HepG2 (cell line): ENCODE results near the gene ZMYND8. TPM values are rescaled to one million over a fixed set of nuclear protein-coding genes. Genes with fewer than 3 reads are reported as not detected.

ENCODE experiments used
- ATF7-NPFF ChIP-seq: sonication (generic); formaldehyde crosslinking; IDR thresholded peaks from 2 replicates; pipeline ENCODE4 v1.8.1; 2023; ENCODE audit warnings: mild to moderate bottlenecking, low read depth, missing genetic modification reagents, moderate library complexity
- HNRNPLL ChIP-seq: fragments of 200-400 bp; formaldehyde crosslinking; IDR thresholded peaks from 2 replicates; pipeline ENCODE4 v1.6.1; 2017; ENCODE audit warnings: mild to moderate bottlenecking, low read depth, low read length; ENCODE audit not compliant: poor library complexity, severe bottlenecking
- HOXA7 ChIP-seq: sonication (generic); formaldehyde crosslinking; IDR thresholded peaks from 2 replicates; pipeline ENCODE4 v1.8.1; 2022; ENCODE audit warnings: mild to moderate bottlenecking, missing genetic modification reagents, moderate library complexity
- HOXD1 ChIP-seq: sonication (generic); formaldehyde crosslinking; IDR thresholded peaks from 2 replicates; pipeline ENCODE4 v1.5.0; 2020; ENCODE audit warnings: missing genetic modification reagents
- MEIS1 ChIP-seq: sonication (generic); formaldehyde crosslinking; IDR thresholded peaks from 2 replicates; pipeline ENCODE4 v1.9.0; 2021; ENCODE audit warnings: mild to moderate bottlenecking, missing genetic modification reagents, moderate library complexity, borderline replicate concordance
- ONECUT2 ChIP-seq: sonication (generic); formaldehyde crosslinking; IDR thresholded peaks from 2 replicates; pipeline ENCODE4 v1.4.0; 2020; ENCODE audit warnings: missing genetic modification reagents
- PPARG ChIP-seq: conservative IDR thresholded peaks from 2 replicates; pipeline ENCODE4 v1.6.1; 2016; ENCODE audit warnings: missing biosample characterization, missing genetic modification reagents
- RAD21 ChIP-seq: fragments of 450-650 bp; formaldehyde crosslinking; IDR thresholded peaks from 2 replicates; pipeline ENCODE4 v1.5.0; 2020; ENCODE audit warnings: mild to moderate bottlenecking
- SIX4 ChIP-seq: sonication (generic); formaldehyde crosslinking; IDR thresholded peaks from 2 replicates; pipeline ENCODE4 v1.4.0; 2020; ENCODE audit warnings: missing genetic modification reagents
- SMAD9 ChIP-seq: sonication (generic); formaldehyde crosslinking; IDR thresholded peaks from 2 replicates; pipeline ENCODE4 v1.5.1; 2020; ENCODE audit warnings: mild to moderate bottlenecking, missing genetic modification reagents
- SRSF9 ChIP-seq: fragments of 200-400 bp; formaldehyde crosslinking; IDR thresholded peaks from 2 replicates; pipeline ENCODE4 v1.6.1; 2018; ENCODE audit warnings: borderline replicate concordance, mild to moderate bottlenecking, low read depth, low read length; ENCODE audit not compliant: insufficient read depth, poor library complexity, severe bottlenecking
- XBP1 ChIP-seq: sonication (generic); formaldehyde crosslinking; IDR thresholded peaks from 2 replicates; pipeline ENCODE4 v1.5.0; 2020; ENCODE audit warnings: missing genetic modification reagents
- ZNF263 ChIP-seq: sonication (generic); formaldehyde crosslinking; IDR thresholded peaks from 2 replicates; pipeline ENCODE4 v1.4.0; 2020; ENCODE audit warnings: missing genetic modification reagents
- ZNF3 ChIP-seq: IDR thresholded peaks from 2 replicates; pipeline ENCODE4 v1.7.0; 2017; ENCODE audit warnings: inconsistent platforms
- ZNF446 ChIP-seq: sonication (generic); formaldehyde crosslinking; IDR thresholded peaks from 2 replicates; pipeline ENCODE4 v1.5.0; 2020; ENCODE audit warnings: mild to moderate bottlenecking, missing genetic modification reagents
- ZNF792 ChIP-seq: IDR thresholded peaks from 2 replicates; pipeline ENCODE4 v1.6.1; 2016
- ZSCAN29 ChIP-seq: sonication (generic); formaldehyde crosslinking; conservative IDR thresholded peaks from 2 replicates; pipeline ENCODE4 v1.4.0; 2020; ENCODE audit warnings: mild to moderate bottlenecking, missing genetic modification reagents
- polyA plus RNA-seq, 8 experiments: library from polyadenylated mRNA; depleted of rRNA in 3 of 8; stranded (reverse) in 7 of 8; unstranded in 1 of 8; fragments of >200 nt; fragmentation: Illumina TruSeq in 4 of 8; extraction: Trizol in 4 of 8; gene quantifications; 2 replicates each; pipeline versions ENCODE4 v1.2.1 to v1.2.3, GENCODE V29; 2011 to 2016; ENCODE audit warnings: low read depth in 4 of 8, missing spikeins in 1 of 8, mixed read lengths in 1 of 8; ENCODE audit not compliant: insufficient read depth in 1 of 8
- total RNA-seq, 5 experiments: library from RNA; depleted of rRNA; stranded (reverse); fragments of >200 nt; fragmentation: Illumina TruSeq; extraction: Trizol; gene quantifications; 2 replicates each; pipeline ENCODE4 v1.2.3, GENCODE V29; 2016; ENCODE audit warnings: low read depth in 1 of 5
- TF ChIP-seq, protein P1 (sequence below): sonication (generic); formaldehyde crosslinking; IDR thresholded peaks from 2 replicates; pipeline ENCODE4 v1.5.0; 2020; ENCODE audit warnings: mild to moderate bottlenecking, missing genetic modification reagents, moderate library complexity
- TF ChIP-seq, protein P2 (sequence below): sonication (generic); formaldehyde crosslinking; conservative IDR thresholded peaks from 2 replicates; pipeline ENCODE4 v1.5.0; 2020; ENCODE audit warnings: missing genetic modification reagents
- TF ChIP-seq, protein P3 (sequence below): sonication (generic); formaldehyde crosslinking; IDR thresholded peaks from 2 replicates; pipeline ENCODE4 v1.4.0; 2020; ENCODE audit warnings: mild to moderate bottlenecking, missing genetic modification reagents
- TF ChIP-seq, protein P4 (sequence below): sonication (generic); formaldehyde crosslinking; IDR thresholded peaks from 2 replicates; pipeline ENCODE4 v1.8.0; 2022; ENCODE audit warnings: mild to moderate bottlenecking, missing genetic modification reagents

ZMYND8 gene
- total and polyA plus RNA-seq, 2 of the 13 experiments (the other 11 are each of a cell fraction or from before 2014, with no cell fraction given) = 53.9 to 84.7 TPM

DNA sequence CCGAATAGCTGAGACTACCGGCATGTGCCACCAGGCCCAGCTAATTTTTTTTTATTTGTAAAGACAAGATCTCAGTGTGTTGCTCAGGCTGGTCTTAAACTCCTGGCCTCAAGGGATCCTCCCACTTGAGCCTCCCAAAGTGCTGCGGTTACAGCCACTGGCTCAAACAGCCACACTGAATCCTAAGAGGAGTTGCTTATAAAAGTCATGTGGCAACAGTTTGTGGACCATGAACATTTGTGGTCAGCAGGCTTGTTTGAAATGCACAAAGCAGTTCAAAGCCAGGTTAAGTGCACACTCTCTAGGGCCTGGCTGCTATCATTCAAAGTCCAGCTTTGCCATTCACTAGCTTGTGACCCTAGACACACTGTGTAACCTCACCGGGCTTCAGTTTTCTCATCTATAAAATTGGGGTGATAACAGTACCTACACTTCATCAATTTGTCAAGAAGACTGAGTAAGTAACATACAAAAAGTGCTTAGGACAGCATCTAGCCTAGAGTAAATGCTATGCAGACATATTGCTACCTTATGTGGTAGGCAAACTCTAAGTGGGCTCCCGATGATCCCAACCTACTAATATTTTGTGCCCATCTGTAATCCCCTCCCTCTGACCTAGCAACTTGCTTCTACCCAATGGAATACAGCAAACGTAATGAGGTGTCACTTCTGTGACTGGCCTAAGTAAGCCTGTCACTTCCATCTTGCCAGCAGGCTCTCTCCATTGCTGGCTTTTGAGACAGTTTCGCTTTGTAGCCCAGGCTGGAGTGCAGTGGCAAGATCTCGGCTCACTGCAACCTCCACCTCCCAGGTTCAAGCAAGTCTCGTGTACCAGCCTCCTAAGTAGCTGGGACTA is 122.9 kb downstream of the ZMYND8 start (continued):
- TF ChIP-seq, protein P1, sequence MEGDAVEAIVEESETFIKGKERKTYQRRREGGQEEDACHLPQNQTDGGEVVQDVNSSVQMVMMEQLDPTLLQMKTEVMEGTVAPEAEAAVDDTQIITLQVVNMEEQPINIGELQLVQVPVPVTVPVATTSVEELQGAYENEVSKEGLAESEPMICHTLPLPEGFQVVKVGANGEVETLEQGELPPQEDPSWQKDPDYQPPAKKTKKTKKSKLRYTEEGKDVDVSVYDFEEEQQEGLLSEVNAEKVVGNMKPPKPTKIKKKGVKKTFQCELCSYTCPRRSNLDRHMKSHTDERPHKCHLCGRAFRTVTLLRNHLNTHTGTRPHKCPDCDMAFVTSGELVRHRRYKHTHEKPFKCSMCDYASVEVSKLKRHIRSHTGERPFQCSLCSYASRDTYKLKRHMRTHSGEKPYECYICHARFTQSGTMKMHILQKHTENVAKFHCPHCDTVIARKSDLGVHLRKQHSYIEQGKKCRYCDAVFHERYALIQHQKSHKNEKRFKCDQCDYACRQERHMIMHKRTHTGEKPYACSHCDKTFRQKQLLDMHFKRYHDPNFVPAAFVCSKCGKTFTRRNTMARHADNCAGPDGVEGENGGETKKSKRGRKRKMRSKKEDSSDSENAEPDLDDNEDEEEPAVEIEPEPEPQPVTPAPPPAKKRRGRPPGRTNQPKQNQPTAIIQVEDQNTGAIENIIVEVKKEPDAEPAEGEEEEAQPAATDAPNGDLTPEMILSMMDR (CRISPR knock-in tag) = peak; percentile 25; the same call in 1 of the 2 replicates
- TF ChIP-seq ZNF446 (CRISPR knock-in tag) (no peak), HOXA7 (no peak), ZNF3 (CRISPR knock-in tag) (peak; percentile 72), PPARG (CRISPR knock-in tag) (peak; percentile 94), HNRNPLL (no peak), SMAD9 (CRISPR knock-in tag) (no peak), ATF7-NPFF (CRISPR knock-in tag) (peak; percentile 27; the same call in 1 of the 2 replicates), SRSF9 (no peak), XBP1 (CRISPR knock-in tag) (no peak; the same call in 1 of the 2 replicates), SIX4 (CRISPR knock-in tag) (peak; percentile 79), MEIS1 (no peak; the same call in 1 of the 2 replicates), HOXD1 (CRISPR knock-in tag) (peak; percentile 58; the same call in 1 of the 2 replicates), ZSCAN29 (CRISPR knock-in tag) (no peak), ZNF263 (peak; percentile 75; the same call in 1 of the 2 replicates), ZNF792 (peak; percentile 93), ONECUT2 (no peak), RAD21 (CRISPR knock-in tag) (peak; percentile 27; the same call in 1 of the 2 replicates)
- TF ChIP-seq, protein P2, sequence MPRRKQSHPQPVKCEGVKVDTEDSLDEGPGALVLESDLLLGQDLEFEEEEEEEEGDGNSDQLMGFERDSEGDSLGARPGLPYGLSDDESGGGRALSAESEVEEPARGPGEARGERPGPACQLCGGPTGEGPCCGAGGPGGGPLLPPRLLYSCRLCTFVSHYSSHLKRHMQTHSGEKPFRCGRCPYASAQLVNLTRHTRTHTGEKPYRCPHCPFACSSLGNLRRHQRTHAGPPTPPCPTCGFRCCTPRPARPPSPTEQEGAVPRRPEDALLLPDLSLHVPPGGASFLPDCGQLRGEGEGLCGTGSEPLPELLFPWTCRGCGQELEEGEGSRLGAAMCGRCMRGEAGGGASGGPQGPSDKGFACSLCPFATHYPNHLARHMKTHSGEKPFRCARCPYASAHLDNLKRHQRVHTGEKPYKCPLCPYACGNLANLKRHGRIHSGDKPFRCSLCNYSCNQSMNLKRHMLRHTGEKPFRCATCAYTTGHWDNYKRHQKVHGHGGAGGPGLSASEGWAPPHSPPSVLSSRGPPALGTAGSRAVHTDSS (CRISPR knock-in tag) = no peak
- TF ChIP-seq, protein P3, sequence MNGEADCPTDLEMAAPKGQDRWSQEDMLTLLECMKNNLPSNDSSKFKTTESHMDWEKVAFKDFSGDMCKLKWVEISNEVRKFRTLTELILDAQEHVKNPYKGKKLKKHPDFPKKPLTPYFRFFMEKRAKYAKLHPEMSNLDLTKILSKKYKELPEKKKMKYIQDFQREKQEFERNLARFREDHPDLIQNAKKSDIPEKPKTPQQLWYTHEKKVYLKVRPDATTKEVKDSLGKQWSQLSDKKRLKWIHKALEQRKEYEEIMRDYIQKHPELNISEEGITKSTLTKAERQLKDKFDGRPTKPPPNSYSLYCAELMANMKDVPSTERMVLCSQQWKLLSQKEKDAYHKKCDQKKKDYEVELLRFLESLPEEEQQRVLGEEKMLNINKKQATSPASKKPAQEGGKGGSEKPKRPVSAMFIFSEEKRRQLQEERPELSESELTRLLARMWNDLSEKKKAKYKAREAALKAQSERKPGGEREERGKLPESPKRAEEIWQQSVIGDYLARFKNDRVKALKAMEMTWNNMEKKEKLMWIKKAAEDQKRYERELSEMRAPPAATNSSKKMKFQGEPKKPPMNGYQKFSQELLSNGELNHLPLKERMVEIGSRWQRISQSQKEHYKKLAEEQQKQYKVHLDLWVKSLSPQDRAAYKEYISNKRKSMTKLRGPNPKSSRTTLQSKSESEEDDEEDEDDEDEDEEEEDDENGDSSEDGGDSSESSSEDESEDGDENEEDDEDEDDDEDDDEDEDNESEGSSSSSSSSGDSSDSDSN (CRISPR knock-in tag) = no peak; the same call in none of the 2 replicates
- TF ChIP-seq, protein P4, sequence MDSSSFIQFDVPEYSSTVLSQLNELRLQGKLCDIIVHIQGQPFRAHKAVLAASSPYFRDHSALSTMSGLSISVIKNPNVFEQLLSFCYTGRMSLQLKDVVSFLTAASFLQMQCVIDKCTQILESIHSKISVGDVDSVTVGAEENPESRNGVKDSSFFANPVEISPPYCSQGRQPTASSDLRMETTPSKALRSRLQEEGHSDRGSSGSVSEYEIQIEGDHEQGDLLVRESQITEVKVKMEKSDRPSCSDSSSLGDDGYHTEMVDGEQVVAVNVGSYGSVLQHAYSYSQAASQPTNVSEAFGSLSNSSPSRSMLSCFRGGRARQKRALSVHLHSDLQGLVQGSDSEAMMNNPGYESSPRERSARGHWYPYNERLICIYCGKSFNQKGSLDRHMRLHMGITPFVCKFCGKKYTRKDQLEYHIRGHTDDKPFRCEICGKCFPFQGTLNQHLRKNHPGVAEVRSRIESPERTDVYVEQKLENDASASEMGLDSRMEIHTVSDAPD = peak; percentile 58; the same call in 1 of the 2 replicates
